ENCODE data around the gene WDFY1.

- TF ChIP-seq, protein P1, sequence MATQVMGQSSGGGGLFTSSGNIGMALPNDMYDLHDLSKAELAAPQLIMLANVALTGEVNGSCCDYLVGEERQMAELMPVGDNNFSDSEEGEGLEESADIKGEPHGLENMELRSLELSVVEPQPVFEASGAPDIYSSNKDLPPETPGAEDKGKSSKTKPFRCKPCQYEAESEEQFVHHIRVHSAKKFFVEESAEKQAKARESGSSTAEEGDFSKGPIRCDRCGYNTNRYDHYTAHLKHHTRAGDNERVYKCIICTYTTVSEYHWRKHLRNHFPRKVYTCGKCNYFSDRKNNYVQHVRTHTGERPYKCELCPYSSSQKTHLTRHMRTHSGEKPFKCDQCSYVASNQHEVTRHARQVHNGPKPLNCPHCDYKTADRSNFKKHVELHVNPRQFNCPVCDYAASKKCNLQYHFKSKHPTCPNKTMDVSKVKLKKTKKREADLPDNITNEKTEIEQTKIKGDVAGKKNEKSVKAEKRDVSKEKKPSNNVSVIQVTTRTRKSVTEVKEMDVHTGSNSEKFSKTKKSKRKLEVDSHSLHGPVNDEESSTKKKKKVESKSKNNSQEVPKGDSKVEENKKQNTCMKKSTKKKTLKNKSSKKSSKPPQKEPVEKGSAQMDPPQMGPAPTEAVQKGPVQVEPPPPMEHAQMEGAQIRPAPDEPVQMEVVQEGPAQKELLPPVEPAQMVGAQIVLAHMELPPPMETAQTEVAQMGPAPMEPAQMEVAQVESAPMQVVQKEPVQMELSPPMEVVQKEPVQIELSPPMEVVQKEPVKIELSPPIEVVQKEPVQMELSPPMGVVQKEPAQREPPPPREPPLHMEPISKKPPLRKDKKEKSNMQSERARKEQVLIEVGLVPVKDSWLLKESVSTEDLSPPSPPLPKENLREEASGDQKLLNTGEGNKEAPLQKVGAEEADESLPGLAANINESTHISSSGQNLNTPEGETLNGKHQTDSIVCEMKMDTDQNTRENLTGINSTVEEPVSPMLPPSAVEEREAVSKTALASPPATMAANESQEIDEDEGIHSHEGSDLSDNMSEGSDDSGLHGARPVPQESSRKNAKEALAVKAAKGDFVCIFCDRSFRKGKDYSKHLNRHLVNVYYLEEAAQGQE (IDR thresholded peaks at IDR 0.05; ENCODE audit: insufficient read depth in 1 of 2, low read depth in 2 of 2, low read length in 2 of 2) = no peak
- TF ChIP-seq FOXP2 (optimal IDR thresholded peaks at IDR 0.05; ENCODE audit: borderline replicate concordance, extremely low read depth, extremely low read length, insufficient read depth) (no peak), TAF1 (IDR thresholded peaks at IDR 0.05; ENCODE audit: borderline replicate concordance, insufficient read depth, low read length) (no peak), POLR2AphosphoS5 (IDR thresholded peaks at IDR 0.05; ENCODE audit: low read depth, low read length) (no peak)
Observed at GRCh38 chr2:223954401-223954800, 9.3 kb upstream of the WDFY1 start.
